HFFc6 (cell line): ENCODE measurements around the gene PPP1R9A. TPM values are rescaled to one million over a fixed set of nuclear protein-coding genes. Genes with fewer than 3 reads are reported as not detected.
"Not testable (repeated sequence)": the region's sequence is repeated elsewhere in the genome, so short reads cannot be mapped to it uniquely, and the experiment has no call there.

ENCODE experiments used
- DNase-seq: peaks from one replicate; pipeline ENCODE4 v3.0.0-alpha.2; 2018
- H3K27ac Mint-ChIP-seq: 2 replicates; pipeline ENCODE4 v1.8.0; 2020; ENCODE audit warnings: mild to moderate bottlenecking, mixed read lengths
- H3K27me3 Mint-ChIP-seq: 2 replicates; pipeline ENCODE4 v1.8.0; 2021; ENCODE audit warnings: mild to moderate bottlenecking, moderate library complexity, mixed read lengths; ENCODE audit not compliant: insufficient read depth
- H3K36me3 Mint-ChIP-seq: 2 replicates; pipeline ENCODE4 v1.8.0; 2021; ENCODE audit warnings: low read depth, mixed read lengths
- H3K4me1 Mint-ChIP-seq: 2 replicates; pipeline ENCODE4 v1.8.0; 2020; ENCODE audit warnings: low read depth, mixed read lengths
- H3K4me3 Mint-ChIP-seq: 2 replicates; pipeline ENCODE4 v1.8.0; 2020; ENCODE audit warnings: mild to moderate bottlenecking, moderate library complexity, mixed read lengths
- H3K9me3 Mint-ChIP-seq: 2 replicates; pipeline ENCODE4 v1.8.0; 2020; ENCODE audit warnings: mild to moderate bottlenecking, mixed read lengths
- total RNA-seq, 6 experiments: library from RNA; stranded (reverse); fragmentation: NEBNext Ultra II Directional; extraction: Animal tissue kit (Norgen Biotek cat#: 25700); gene quantifications; 2 replicates in 1 of 6; 3 replicates in 5 of 6; pipeline ENCODE4 v1.2.3, GENCODE V29; 2021
- TF ChIP-seq, protein P1 (sequence below): fragments of 200-600 bp; sonication (generic); IDR thresholded peaks from 2 replicates; pipeline ENCODE4 v1.5.0; 2021; ENCODE audit warnings: antibody characterized with exemption, mild to moderate bottlenecking

Gene PPP1R9A
- total RNA-seq, 6 experiments from 2014 or later = not detected

DNA sequence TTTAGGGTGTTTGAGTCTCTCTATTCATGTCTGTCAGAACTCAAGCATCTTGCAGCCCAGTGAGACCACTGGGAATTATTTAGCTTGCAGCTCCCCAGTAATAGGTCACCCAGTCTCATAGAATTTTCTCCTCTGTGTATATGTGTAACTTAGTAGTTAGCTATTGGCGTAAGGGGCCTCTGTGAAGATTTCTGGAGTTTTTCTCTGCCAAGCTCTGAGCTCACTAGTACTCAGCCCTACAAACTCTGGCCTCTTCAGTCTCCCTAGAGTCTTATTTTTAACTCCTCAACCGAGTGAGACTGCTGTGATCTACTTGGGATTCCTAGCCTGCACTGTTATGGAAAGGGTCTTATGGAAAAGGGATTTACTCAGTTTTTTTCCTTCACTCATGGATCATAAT is 90.2 kb downstream of the PPP1R9A start:
- Mint-ChIP-seq H3K4me3 (no peak overlapping the region), H3K4me1 (no peaks in the 10 kb centered on the region), H3K36me3 (no peaks in the 10 kb centered on the region), H3K9me3 (no peaks in the 10 kb centered on the region), H3K27ac (no peak overlapping the region), H3K27me3 (no peaks in the 10 kb centered on the region)
- TF ChIP-seq, protein P1, sequence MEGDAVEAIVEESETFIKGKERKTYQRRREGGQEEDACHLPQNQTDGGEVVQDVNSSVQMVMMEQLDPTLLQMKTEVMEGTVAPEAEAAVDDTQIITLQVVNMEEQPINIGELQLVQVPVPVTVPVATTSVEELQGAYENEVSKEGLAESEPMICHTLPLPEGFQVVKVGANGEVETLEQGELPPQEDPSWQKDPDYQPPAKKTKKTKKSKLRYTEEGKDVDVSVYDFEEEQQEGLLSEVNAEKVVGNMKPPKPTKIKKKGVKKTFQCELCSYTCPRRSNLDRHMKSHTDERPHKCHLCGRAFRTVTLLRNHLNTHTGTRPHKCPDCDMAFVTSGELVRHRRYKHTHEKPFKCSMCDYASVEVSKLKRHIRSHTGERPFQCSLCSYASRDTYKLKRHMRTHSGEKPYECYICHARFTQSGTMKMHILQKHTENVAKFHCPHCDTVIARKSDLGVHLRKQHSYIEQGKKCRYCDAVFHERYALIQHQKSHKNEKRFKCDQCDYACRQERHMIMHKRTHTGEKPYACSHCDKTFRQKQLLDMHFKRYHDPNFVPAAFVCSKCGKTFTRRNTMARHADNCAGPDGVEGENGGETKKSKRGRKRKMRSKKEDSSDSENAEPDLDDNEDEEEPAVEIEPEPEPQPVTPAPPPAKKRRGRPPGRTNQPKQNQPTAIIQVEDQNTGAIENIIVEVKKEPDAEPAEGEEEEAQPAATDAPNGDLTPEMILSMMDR = no peak
- no peak for DNase-seq

DNA sequence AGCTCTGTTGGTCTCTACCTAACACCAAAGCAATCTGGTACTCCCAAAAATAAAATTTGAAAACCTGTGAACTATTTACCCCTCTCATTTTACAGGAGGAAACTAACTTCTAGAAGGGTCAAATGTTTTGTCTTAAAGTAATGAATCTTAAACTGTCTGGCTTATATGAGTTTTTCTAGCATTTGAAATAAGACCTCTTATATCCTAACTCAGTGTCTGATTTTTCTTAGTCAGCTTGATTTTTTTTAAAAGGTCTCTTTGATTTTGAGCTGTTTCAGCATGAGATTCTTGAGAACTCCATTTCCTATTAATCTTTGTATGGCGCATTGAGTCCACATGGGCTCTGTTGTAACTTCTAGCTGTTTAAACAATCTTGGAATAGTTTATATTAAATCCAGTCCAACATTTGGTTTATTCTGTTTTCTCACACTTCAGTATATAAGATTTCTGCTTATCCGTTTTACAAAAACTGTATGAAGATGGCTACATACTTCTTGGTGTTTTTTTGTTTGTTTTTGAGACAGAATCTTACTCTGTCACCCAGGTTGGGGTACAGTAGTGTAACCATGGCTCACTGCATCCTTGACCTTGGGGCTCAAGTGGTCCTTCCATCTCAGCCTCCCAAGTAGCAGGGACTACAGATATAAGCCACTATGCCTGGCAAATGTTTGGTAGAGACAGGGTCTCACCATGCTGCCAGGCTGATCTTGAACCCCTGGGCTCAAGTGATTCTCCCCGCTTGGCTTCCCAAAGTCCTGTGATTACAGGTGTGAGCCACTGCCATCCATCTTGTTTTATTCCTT is 91.1 kb downstream of the PPP1R9A start:
- Mint-ChIP-seq H3K9me3 (no peaks in the 10 kb centered on the region), H3K27ac (no peak overlapping the region), H3K27me3 (no peaks in the 10 kb centered on the region), H3K4me3 (no peak overlapping the region), H3K36me3 (no peaks in the 10 kb centered on the region), H3K4me1 (no peaks in the 10 kb centered on the region)
- DNase-seq = no peak
- TF ChIP-seq, protein P1 = no peak

DNA sequence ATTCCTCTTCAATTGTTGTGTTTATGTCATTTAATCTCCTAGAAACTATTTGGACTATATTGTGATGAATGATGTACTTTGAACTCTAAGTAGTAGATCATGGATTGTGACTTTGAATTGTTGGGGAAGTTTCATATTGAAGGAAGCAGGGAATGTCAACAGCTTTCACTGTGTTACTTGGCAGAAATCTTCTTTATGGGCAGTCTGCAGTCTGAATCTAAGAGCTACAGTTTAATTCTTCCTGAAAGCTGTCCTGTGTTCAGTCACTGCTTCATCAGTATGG is 91.6 kb downstream of the PPP1R9A start:
- no peak for DNase-seq
- Mint-ChIP-seq H3K27me3 (no peaks in the 10 kb centered on the region), H3K27ac (no peak overlapping the region), H3K4me3 (no peak overlapping the region), H3K36me3 (no peaks in the 10 kb centered on the region), H3K9me3 (no peaks in the 10 kb centered on the region), H3K4me1 (no peaks in the 10 kb centered on the region)
- TF ChIP-seq, protein P1 = no peak

DNA sequence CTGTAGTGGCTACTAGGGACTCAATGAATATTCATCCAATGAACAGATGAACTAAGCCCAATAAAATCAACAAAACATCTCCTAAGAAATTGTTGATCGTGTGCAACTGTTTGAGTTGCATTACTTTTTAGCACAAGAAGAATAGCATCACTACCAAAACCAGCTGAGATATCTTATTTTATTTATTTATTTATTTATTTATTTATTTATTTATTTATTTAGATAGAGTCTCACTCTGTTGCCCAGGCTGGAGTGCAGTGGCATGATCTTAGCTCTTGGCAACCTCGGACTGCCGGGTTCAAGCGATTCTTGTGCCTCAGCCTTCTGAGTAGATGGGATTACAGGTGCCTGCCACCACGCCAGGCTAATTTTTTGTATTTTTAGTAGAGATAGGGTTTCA is 92.2 kb downstream of the PPP1R9A start:
- H3K4me3 Mint-ChIP-seq, H3K36me3 Mint-ChIP-seq, H3K27ac Mint-ChIP-seq, DNase-seq, H3K9me3 Mint-ChIP-seq, H3K27me3 Mint-ChIP-seq, H3K4me1 Mint-ChIP-seq: not testable (repeated sequence)

DNA sequence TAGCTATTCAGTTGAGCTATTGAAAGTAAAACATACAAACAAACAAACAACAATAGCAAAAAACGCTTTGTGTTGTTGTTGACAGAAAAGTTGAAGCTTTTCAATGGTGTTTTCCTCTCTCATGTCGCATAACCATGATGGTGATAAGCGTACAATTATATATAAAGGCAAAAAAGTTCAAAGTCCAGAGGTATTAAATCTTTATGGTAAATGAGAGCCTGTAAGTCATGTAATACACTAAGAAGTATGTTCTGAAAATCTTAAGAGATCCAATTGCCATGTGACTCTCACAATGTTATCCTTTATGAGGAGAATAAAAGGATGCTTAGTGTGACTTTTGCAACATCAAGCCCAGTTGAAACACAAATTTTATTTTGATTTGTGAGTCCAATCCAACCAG is 93.9 kb downstream of the PPP1R9A start:
- Mint-ChIP-seq H3K9me3 (no peaks in the 10 kb centered on the region), H3K4me3 (no peak overlapping the region), H3K36me3 (no peaks in the 10 kb centered on the region), H3K4me1 (no peaks in the 10 kb centered on the region), H3K27me3 (no peaks in the 10 kb centered on the region), H3K27ac (no peak overlapping the region)
- no peak for DNase-seq
- TF ChIP-seq, protein P1 = no peak

DNA sequence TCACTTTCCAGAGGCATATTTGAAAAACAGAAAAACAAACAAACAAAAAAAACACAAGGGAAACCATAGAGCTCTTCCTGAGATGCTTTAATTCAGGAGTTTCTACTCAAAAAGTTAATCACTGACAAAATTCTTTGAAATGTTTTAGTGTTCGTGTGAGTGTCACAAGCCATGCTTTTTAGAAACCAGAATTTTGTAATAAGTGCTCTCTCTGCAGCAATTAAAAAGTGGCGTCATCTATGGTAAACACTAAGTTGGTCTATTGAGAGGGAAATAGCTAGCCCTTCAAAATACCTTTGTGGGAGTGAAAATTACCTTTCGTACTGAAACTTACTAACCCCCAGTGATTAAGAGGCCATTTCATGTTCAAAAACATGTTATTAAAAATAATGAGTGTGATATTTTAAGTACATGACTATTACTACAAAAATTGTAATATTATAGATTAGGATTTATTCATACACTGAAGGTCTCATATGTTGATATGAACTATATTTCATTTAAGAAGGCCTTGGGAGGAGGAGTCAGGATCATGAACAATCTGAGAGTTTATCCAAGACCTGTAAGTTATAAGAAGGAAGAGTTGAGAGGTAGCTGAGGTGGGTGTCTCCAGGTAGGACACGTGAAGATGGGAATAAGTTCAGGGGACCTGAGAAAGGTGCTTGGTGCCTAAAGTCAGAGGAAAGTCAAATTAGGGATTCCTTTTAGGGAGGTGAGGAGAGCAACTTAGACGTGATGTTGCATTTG is 94.6 kb downstream of the PPP1R9A start:
- Mint-ChIP-seq H3K27ac (no peak overlapping the region), H3K9me3 (no peaks in the 10 kb centered on the region), H3K36me3 (no peaks in the 10 kb centered on the region), H3K4me1 (no peaks in the 10 kb centered on the region), H3K4me3 (no peak overlapping the region), H3K27me3 (no peaks in the 10 kb centered on the region)
- DNase-seq = no peak
- TF ChIP-seq, protein P1 = no peak
